ENCODE data around the gene FBRS. TPM values are rescaled to one million over a fixed set of nuclear protein-coding genes. Genes with fewer than 3 reads are reported as not detected.
A peak's percentile ranks its signal among the peaks of the same experiment; 100 is the strongest.

FBRS gene
- total and polyA plus RNA-seq, 10 of the 15 experiments (the other 5 are each of a cell fraction or from before 2014, with no cell fraction given): 0.45 to 87.6 (median 14.6) TPM

GRCh38 chr16:30657866-30658730 is at the start of gene FBRS (continued):
- no peak for TF ChIP-seq CUX1 (IDR thresholded peaks at IDR 0.05; ENCODE audit: insufficient replicate concordance, low read depth, low read length)
- 0 out of 4 replicates have a peak, but pooled peaks of 1 of the 2 experiments have one; percentile 14 for TF ChIP-seq CEBPB (IDR thresholded peaks at IDR 0.05; ENCODE audit: borderline replicate concordance in 1 of 2, low read depth in 2 of 2, low read length in 2 of 2)
- peak; percentile 82; the same call in 1 of the 2 replicates for TF ChIP-seq ZNF592 (IDR thresholded peaks at IDR 0.05)
- peak; percentile 94 to 97 for TF ChIP-seq SRF (IDR thresholded peaks at IDR 0.05; ENCODE audit: low read depth in 2 of 2, low read length in 2 of 2)
- no peak for TF ChIP-seq RAD51 (IDR thresholded peaks at IDR 0.05)
- TF ChIP-seq E2F4 (IDR thresholded peaks at IDR 0.05; ENCODE audit: low read depth, low read length): 0 out of 2 replicates have a peak, but pooled peaks have one; percentile 28
- peak; percentile 5 for TF ChIP-seq SIX5 (IDR thresholded peaks at IDR 0.05; ENCODE audit: low read depth, low read length, severe bottlenecking)
- TF ChIP-seq ZBED1 (IDR thresholded peaks at IDR 0.05; ENCODE audit: borderline replicate concordance): 0 out of 2 replicates have a peak, but pooled peaks have one; percentile 30
- peak; percentile 68; the same call in 1 of the 2 replicates for TF ChIP-seq ZNF207 (IDR thresholded peaks at IDR 0.05; ENCODE audit: borderline replicate concordance)
- peak; percentile 22 to 92 for TF ChIP-seq EGR1 (IDR thresholded peaks at IDR 0.05; ENCODE audit: borderline replicate concordance in 1 of 2, low read depth in 2 of 2, low read length in 2 of 2)
- TF ChIP-seq NFIC (IDR thresholded peaks at IDR 0.05; ENCODE audit: low read depth, low read length): no peak
- TF ChIP-seq NBN (IDR thresholded peaks at IDR 0.05): peak; percentile 98
- peak; percentile 11; the same call in 1 of the 2 replicates for TF ChIP-seq HCFC1 (IDR thresholded peaks at IDR 0.05; ENCODE audit: low read length)
- TF ChIP-seq SMAD1 (IDR thresholded peaks at IDR 0.05; ENCODE audit: low read depth, partially characterized antibody): peak; percentile 90
- peak; percentile 36; the same call in 1 of the 2 replicates for TF ChIP-seq NR2C1 (IDR thresholded peaks at IDR 0.05)
- TF ChIP-seq POLR2AphosphoS5 (IDR thresholded peaks at IDR 0.05; ENCODE audit: low read length): peak; percentile 88; the same call in 1 of the 2 replicates
- no peak for TF ChIP-seq MEF2B (IDR thresholded peaks at IDR 0.05; ENCODE audit: partially characterized antibody, poor library complexity, severe bottlenecking)
- TF ChIP-seq SPI1 (IDR thresholded peaks at IDR 0.05; ENCODE audit: borderline replicate concordance, insufficient read depth, low read depth, low read length): peak; percentile 55; the same call in 1 of the 2 replicates
